Prostate gland (tissue), 2 donors: ENCODE results near the gene VGF.

Source experiments
- POLR2A ChIP-seq: fragments of 450-650 bp; IDR thresholded peaks from one replicate; pipeline ENCODE4 v1.6.1; 2016; ENCODE audit warnings: antibody characterized with exemption, mild to moderate bottlenecking
- POLR2AphosphoS5 ChIP-seq: sonication (generic); formaldehyde crosslinking; IDR thresholded peaks from one replicate; pipeline ENCODE4 v1.6.1; 2017; ENCODE audit warnings: antibody characterized with exemption
- TF ChIP-seq, protein P1 (sequence below), 4 experiments: fragments of 200-600 bp in 2 of 4; fragments of 450-650 bp in 2 of 4; sonication (generic) in 2 of 4; IDR thresholded peaks; 1 replicate in 3 of 4; 2 replicates in 1 of 4; pipeline ENCODE4 v1.5.1; 2016 to 2019; ENCODE audit warnings: antibody characterized with exemption in 4 of 4, mild to moderate bottlenecking in 2 of 4, moderate library complexity in 2 of 4

DNA sequence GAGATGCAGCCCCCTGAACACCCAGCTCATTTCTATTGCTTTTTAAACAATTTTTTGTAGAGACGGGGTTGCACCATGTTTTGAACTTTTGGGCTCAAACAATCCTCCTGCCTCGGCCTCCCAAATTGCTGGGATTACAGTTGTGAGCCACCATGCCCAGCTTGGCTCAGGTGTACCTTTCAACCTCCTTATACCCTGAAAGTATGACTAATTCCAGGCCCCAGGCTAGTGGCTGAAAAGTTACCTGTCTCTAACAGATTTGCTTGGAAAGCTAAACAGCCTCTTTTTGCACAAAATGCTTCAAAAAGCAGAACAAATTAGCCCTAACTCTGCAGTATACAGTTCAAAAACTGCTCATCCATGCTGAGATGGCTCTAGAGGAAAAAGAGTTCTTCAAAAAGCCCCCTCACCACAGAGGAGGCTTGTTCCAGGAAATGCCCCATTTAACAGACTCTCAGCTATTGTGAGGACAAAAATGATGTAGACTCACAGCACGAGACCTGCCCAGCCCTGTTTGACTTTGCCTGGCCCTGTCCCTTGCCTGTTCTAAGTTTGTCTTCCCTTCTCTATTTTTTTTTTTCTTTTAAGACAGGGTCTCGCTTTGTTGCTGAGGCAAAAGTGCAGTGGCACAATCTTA is 24.5 kb downstream of the VGF start:
- TF ChIP-seq, protein P1, sequence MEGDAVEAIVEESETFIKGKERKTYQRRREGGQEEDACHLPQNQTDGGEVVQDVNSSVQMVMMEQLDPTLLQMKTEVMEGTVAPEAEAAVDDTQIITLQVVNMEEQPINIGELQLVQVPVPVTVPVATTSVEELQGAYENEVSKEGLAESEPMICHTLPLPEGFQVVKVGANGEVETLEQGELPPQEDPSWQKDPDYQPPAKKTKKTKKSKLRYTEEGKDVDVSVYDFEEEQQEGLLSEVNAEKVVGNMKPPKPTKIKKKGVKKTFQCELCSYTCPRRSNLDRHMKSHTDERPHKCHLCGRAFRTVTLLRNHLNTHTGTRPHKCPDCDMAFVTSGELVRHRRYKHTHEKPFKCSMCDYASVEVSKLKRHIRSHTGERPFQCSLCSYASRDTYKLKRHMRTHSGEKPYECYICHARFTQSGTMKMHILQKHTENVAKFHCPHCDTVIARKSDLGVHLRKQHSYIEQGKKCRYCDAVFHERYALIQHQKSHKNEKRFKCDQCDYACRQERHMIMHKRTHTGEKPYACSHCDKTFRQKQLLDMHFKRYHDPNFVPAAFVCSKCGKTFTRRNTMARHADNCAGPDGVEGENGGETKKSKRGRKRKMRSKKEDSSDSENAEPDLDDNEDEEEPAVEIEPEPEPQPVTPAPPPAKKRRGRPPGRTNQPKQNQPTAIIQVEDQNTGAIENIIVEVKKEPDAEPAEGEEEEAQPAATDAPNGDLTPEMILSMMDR (IDR thresholded peaks at IDR 0.05) = no peak
- TF ChIP-seq POLR2A = no peak
- TF ChIP-seq POLR2AphosphoS5 = no peak
